ENCODE data around the gene TRAF3IP1. TPM values are rescaled to one million over a fixed set of nuclear protein-coding genes. Genes with fewer than 3 reads are reported as not detected.

Gene TRAF3IP1
- total RNA-seq, 2 experiments from 2014 or later = 5.1 to 6.9 TPM

- no peak overlapping the region for H3K27ac ChIP-seq (ENCODE audit: low read depth in 1 of 2, low read length in 2 of 2)
- DNase-seq = no peak
These were observed 102.6 kb downstream of the TRAF3IP1 start for GRCh38 chr2:238422940-238423339.

GRCh38 chr2:238423561-238424312 lies 103.4 kb downstream of the TRAF3IP1 start:
- intact Hi-C loops (cut with DNase I, micrococcal nuclease) = loop anchor here in 1 of 2 experiments (2.0 to 10.0 kb wide), 3 partner anchors 101 to 1711 kb away; partner anchors contain the start of genes COPS9 and ILKAP
- no peak overlapping the region for H3K27ac ChIP-seq (ENCODE audit: low read depth in 1 of 2, low read length in 2 of 2)
- peaks cover 10% of the 10 kb centered on the region for H3K36me3 Mint-ChIP-seq (ENCODE audit: low read depth)
- H3K36me3 ChIP-seq (ENCODE audit: insufficient read depth, low read length) = no peaks in the 10 kb centered on the region
- ChIA-PET CTCF (interaction anchor here (0.6 kb wide), 1 partner anchor 14 kb away, joined by 4 read pairs; no protein-coding TSS in a partner anchor), POLR2A (no interaction called here)
- H3K4me3 Mint-ChIP-seq = peak overlapping the region; percentile 84
- DNase-seq (no peak), ATAC-seq (ENCODE audit: poor library complexity) (no peak)
- H3K9me3 ChIP-seq (ENCODE audit: control insufficient read depth in 1 of 2, insufficient read depth in 1 of 2, low read length in 2 of 2) = no peaks in the 10 kb centered on the region
- H3K9me3 Mint-ChIP-seq = no peaks in the 10 kb centered on the region
- H3K4me1 Mint-ChIP-seq (ENCODE audit: low read depth) = peaks cover 28% of the 10 kb centered on the region
- no peak for TF ChIP-seq CTCF (IDR thresholded peaks at IDR 0.05)
- H3K4me1 ChIP-seq (ENCODE audit: insufficient read depth, low read length) = peaks cover 26% of the 10 kb centered on the region
- no peak overlapping the region for H3K4me3 ChIP-seq (ENCODE audit: low read length)
- H3K27me3 ChIP-seq (ENCODE audit: control insufficient read depth in 1 of 2, insufficient read depth in 2 of 2, low read length in 2 of 2) = no peaks in the 10 kb centered on the region
- H3K27ac Mint-ChIP-seq = peak overlapping the region; percentile 67
- H3K27me3 Mint-ChIP-seq = no peaks in the 10 kb centered on the region

More at GRCh38 chr2:238422940-238423339, 102.6 kb downstream of the TRAF3IP1 start:
- H3K4me1 Mint-ChIP-seq (ENCODE audit: low read depth) = peaks cover 20% of the 10 kb centered on the region
- Histone ChIP-seq H3K4me1 (ENCODE audit: insufficient read depth, low read length) (peaks cover 18% of the 10 kb centered on the region), H3K4me3 (ENCODE audit: low read length) (no peak overlapping the region), H3K36me3 (ENCODE audit: insufficient read depth, low read length) (no peaks in the 10 kb centered on the region), H3K27me3 (ENCODE audit: control insufficient read depth in 1 of 2, insufficient read depth in 2 of 2, low read length in 2 of 2) (no peaks in the 10 kb centered on the region), H3K9me3 (ENCODE audit: control insufficient read depth in 1 of 2, insufficient read depth in 1 of 2, low read length in 2 of 2) (no peaks in the 10 kb centered on the region)
- ATAC-seq (ENCODE audit: poor library complexity) = no peak
- ChIA-PET POLR2A (no interaction called here), CTCF (no interaction called here)
- no peaks in the 10 kb centered on the region for H3K27me3 Mint-ChIP-seq
- peaks cover 6% of the 10 kb centered on the region for H3K36me3 Mint-ChIP-seq (ENCODE audit: low read depth)
- no peak for TF ChIP-seq CTCF (IDR thresholded peaks at IDR 0.05)
- H3K4me3 Mint-ChIP-seq = no peak overlapping the region
- intact Hi-C loops (cut with DNase I, micrococcal nuclease) = loop anchor here in 1 of 2 experiments (10.0 kb wide), 2 partner anchors 218 to 1712 kb away; partner anchors contain the start of genes COPS9 and ILKAP
- no peaks in the 10 kb centered on the region for H3K9me3 Mint-ChIP-seq
- no peak overlapping the region for H3K27ac Mint-ChIP-seq

GRCh38 chr2:238424313-238424700 lies 104.0 kb downstream of the TRAF3IP1 start:
- TF ChIP-seq CTCF (IDR thresholded peaks at IDR 0.05) = no peak
- Mint-ChIP-seq H3K36me3 (ENCODE audit: low read depth) (peaks cover 15% of the 10 kb centered on the region), H3K4me1 (ENCODE audit: low read depth) (peaks cover 34% of the 10 kb centered on the region), H3K27me3 (no peaks in the 10 kb centered on the region), H3K9me3 (no peaks in the 10 kb centered on the region), H3K27ac (peak overlapping the region; percentile 67), H3K4me3 (peak overlapping the region; percentile 84)
- no peaks in the 10 kb centered on the region for H3K36me3 ChIP-seq (ENCODE audit: insufficient read depth, low read length)
- DNase-seq (no peak), ATAC-seq (ENCODE audit: poor library complexity) (no peak)
- H3K27me3 ChIP-seq (ENCODE audit: control insufficient read depth in 1 of 2, insufficient read depth in 2 of 2, low read length in 2 of 2) = no peaks in the 10 kb centered on the region
- ChIA-PET POLR2A (no interaction called here), CTCF (interaction anchor here (0.6 kb wide), 1 partner anchor 13 kb away, joined by 4 read pairs; no protein-coding TSS in a partner anchor)
- intact Hi-C loops (cut with DNase I, micrococcal nuclease) = loop anchor here in 1 of 2 experiments (2.0 to 10.0 kb wide), 3 partner anchors 102 to 1710 kb away; partner anchors contain the start of genes COPS9 and ILKAP
- H3K4me1 ChIP-seq (ENCODE audit: insufficient read depth, low read length) = peaks cover 30% of the 10 kb centered on the region
- H3K4me3 ChIP-seq (ENCODE audit: low read length) = no peak overlapping the region
- no peak overlapping the region for H3K27ac ChIP-seq (ENCODE audit: low read depth in 1 of 2, low read length in 2 of 2)
- H3K9me3 ChIP-seq (ENCODE audit: control insufficient read depth in 1 of 2, insufficient read depth in 1 of 2, low read length in 2 of 2) = no peaks in the 10 kb centered on the region

Measured in CD4-positive, alpha-beta T cell (primary cell).